Tibial artery (tissue), 4 donors: Measurements from ENCODE around the gene MSANTD3.

Experiments used
- DNase-seq, 2 donors: peaks; one replicate each; pipeline ENCODE4 v3.0.0-alpha.2; 2019
- H3K27ac ChIP-seq, 2 donors: fragments of 200-600 bp; sonication (generic) in 1 of 2; 1 replicate in 1 of 2; 2 replicates in 1 of 2; pipeline ENCODE4 v1.5.1; 2018 to 2019; ENCODE audit warnings: mild to moderate bottlenecking in 1 of 2
- H3K27me3 ChIP-seq, 2 donors: fragments of 200-600 bp; sonication (generic) in 1 of 2; one replicate each; pipeline versions ENCODE4 v1.5.1 to v1.6.0; 2016 to 2019
- H3K36me3 ChIP-seq, 3 donors: fragments of 200-600 bp; sonication (generic) in 2 of 3; one replicate each; pipeline ENCODE4 v1.5.1; 2016 to 2019; ENCODE audit warnings: mild to moderate bottlenecking in 2 of 3
- H3K4me1 ChIP-seq, 4 donors: fragments of 200-600 bp; sonication (generic) in 2 of 4; 1 replicate in 3 of 4; 2 replicates in 1 of 4; pipeline ENCODE4 v1.5.1; 2016 to 2019
- H3K4me3 ChIP-seq, 2 donors: fragments of 200-600 bp; sonication (generic) in 1 of 2; 1 replicate in 1 of 2; 2 replicates in 1 of 2; pipeline ENCODE4 v1.5.1; 2018 to 2019; ENCODE audit warnings: mild to moderate bottlenecking in 2 of 2
- H3K9me3 ChIP-seq, 3 donors: fragments of 200-600 bp; sonication (generic) in 1 of 3; one replicate each; pipeline ENCODE4 v1.5.1; 2016 to 2019
- CTCF ChIP-seq, 2 experiments: fragments of 200-600 bp in 1 of 2; fragments of 450-650 bp in 1 of 2; IDR thresholded peaks; one replicate each; pipeline ENCODE4 v1.5.1; 2017 to 2019; ENCODE audit warnings: antibody characterized with exemption in 2 of 2, mild to moderate bottlenecking in 1 of 2, moderate library complexity in 1 of 2
- intact Hi-C: fragments of 100-400 bp; cut with DNase I; formaldehyde crosslinking; loops from one replicate; pipeline ENCODE4 v1.15.0; 2023; ENCODE audit warnings: low total_unique reads

MSANTD3 gene

GRCh38 chr9:100448266-100448665 lies 21.3 kb downstream of the MSANTD3 start:
- H3K36me3 ChIP-seq, result peaks cover 22 to 31% (median 24%) of the 10 kb centered on the region in 3 donors
- intact Hi-C loops, result no loop called here
- no peak overlapping the region for H3K4me3 ChIP-seq
- no peak for DNase-seq
- H3K27ac ChIP-seq, result no peak overlapping the region
- no peaks in the 10 kb centered on the region for H3K9me3 ChIP-seq
- no peaks in the 10 kb centered on the region for H3K4me1 ChIP-seq
- H3K27me3 ChIP-seq, result no peaks in the 10 kb centered on the region
- no peak for TF ChIP-seq CTCF (IDR thresholded peaks at IDR 0.05)

GRCh38 chr9:100449420-100449819 lies 22.5 kb downstream of the MSANTD3 start:
- no peak for DNase-seq
- no peaks in the 10 kb centered on the region for H3K27me3 ChIP-seq
- H3K4me1 ChIP-seq, result no peaks in the 10 kb centered on the region
- no peaks in the 10 kb centered on the region for H3K9me3 ChIP-seq
- intact Hi-C loops, result no loop called here
- no peak overlapping the region for H3K27ac ChIP-seq
- no peak overlapping the region for H3K4me3 ChIP-seq
- peaks cover 24 to 43% (median 25%) of the 10 kb centered on the region in 3 donors for H3K36me3 ChIP-seq
- no peak for TF ChIP-seq CTCF (IDR thresholded peaks at IDR 0.05)

GRCh38 chr9:100452894-100453293 lies 26.0 kb downstream of the MSANTD3 start:
- no peaks in the 10 kb centered on the region for H3K9me3 ChIP-seq
- no peak overlapping the region for H3K4me3 ChIP-seq
- no peak for TF ChIP-seq CTCF (IDR thresholded peaks at IDR 0.05)
- intact Hi-C loops, result no loop called here
- H3K27me3 ChIP-seq, result no peaks in the 10 kb centered on the region
- H3K36me3 ChIP-seq, result peaks cover 25 to 44% (median 30%) of the 10 kb centered on the region in 3 donors
- H3K4me1 ChIP-seq, result peaks cover 0 to 6% (median 0%) of the 10 kb centered on the region in 4 donors
- no peak overlapping the region for H3K27ac ChIP-seq
- no peak for DNase-seq

- DNase-seq, result no peak
- no peak for TF ChIP-seq CTCF (IDR thresholded peaks at IDR 0.05)
- intact Hi-C loops, result no loop called here
- Histone ChIP-seq H3K4me1 (peaks cover 0 to 6% (median 0%) of the 10 kb centered on the region in 4 donors), H3K36me3 (peaks cover 25 to 40% (median 30%) of the 10 kb centered on the region in 3 donors), H3K4me3 (no peak overlapping the region), H3K27me3 (no peaks in the 10 kb centered on the region), H3K27ac (no peak overlapping the region), H3K9me3 (no peaks in the 10 kb centered on the region)
Measured at GRCh38 chr9:100455470-100455869, 28.5 kb downstream of the MSANTD3 start.

GRCh38 chr9:100457517-100457916 lies 30.6 kb downstream of the MSANTD3 start:
- Histone ChIP-seq H3K4me1 (peaks cover 0 to 6% (median 0%) of the 10 kb centered on the region in 4 donors), H3K27me3 (no peaks in the 10 kb centered on the region), H3K27ac (no peak overlapping the region), H3K4me3 (no peak overlapping the region), H3K9me3 (no peaks in the 10 kb centered on the region), H3K36me3 (peaks cover 8 to 20% (median 15%) of the 10 kb centered on the region in 3 donors)
- DNase-seq, result no peak
- intact Hi-C loops, result no loop called here
- no peak for TF ChIP-seq CTCF (IDR thresholded peaks at IDR 0.05)

GRCh38 chr9:100459963-100460362 lies 33.0 kb downstream of the MSANTD3 start:
- TF ChIP-seq CTCF (IDR thresholded peaks at IDR 0.05), result no peak
- H3K27ac ChIP-seq, result no peak overlapping the region
- no peaks in the 10 kb centered on the region for H3K9me3 ChIP-seq
- DNase-seq, result no peak
- H3K4me3 ChIP-seq, result no peak overlapping the region
- intact Hi-C loops, result no loop called here
- H3K4me1 ChIP-seq, result peaks cover 0 to 6% (median 0%) of the 10 kb centered on the region in 4 donors
- peaks cover 0 to 6% (median 0%) of the 10 kb centered on the region in 3 donors for H3K36me3 ChIP-seq
- no peaks in the 10 kb centered on the region for H3K27me3 ChIP-seq
